Activated CD4-positive, alpha-beta T cell treated with anti-CD3 and anti-CD28 coated beads, Interleukin-2, amount 50 U/mL, for 48 hours (primary cell): ENCODE measurements around the gene TMEM214.

Experiments
- DNase-seq, 2 experiments: peaks; one replicate each; pipeline ENCODE4 v3.0.0-alpha.2; 2020

Gene TMEM214

GRCh38 chr2:27086724-27087593 lies 54.2 kb downstream of the TMEM214 start, which contains the start of gene KHK:
Gene KHK (plus strand): TSS chr2:27086772. CDS start chr2:27087260, 488 bp downstream.
- DNase-seq: peak; percentile 40 to 55

GRCh38 chr2:27087823-27088410 lies 55.2 kb downstream of the TMEM214 start:
- no peak for DNase-seq

DNA sequence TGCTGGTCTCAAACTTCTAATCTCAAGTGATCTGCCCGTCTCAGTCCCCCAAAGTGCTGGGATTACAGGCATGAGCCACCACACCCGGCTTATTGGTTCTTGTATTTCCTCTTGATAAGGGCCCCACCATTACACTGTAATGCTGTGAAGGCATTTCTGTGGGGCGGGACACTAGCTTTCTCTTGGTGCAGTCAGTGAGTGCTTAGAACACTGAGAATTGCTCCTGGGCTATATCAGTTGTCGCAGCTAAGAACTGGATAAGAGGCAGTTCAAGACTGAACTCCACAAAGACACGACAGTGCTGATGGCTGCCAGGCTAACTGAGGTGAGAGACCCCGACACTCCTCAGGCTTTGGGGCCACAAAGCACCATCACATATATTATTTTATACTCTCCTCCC lies 55.9 kb downstream of the TMEM214 start:
- no peak for DNase-seq

DNA sequence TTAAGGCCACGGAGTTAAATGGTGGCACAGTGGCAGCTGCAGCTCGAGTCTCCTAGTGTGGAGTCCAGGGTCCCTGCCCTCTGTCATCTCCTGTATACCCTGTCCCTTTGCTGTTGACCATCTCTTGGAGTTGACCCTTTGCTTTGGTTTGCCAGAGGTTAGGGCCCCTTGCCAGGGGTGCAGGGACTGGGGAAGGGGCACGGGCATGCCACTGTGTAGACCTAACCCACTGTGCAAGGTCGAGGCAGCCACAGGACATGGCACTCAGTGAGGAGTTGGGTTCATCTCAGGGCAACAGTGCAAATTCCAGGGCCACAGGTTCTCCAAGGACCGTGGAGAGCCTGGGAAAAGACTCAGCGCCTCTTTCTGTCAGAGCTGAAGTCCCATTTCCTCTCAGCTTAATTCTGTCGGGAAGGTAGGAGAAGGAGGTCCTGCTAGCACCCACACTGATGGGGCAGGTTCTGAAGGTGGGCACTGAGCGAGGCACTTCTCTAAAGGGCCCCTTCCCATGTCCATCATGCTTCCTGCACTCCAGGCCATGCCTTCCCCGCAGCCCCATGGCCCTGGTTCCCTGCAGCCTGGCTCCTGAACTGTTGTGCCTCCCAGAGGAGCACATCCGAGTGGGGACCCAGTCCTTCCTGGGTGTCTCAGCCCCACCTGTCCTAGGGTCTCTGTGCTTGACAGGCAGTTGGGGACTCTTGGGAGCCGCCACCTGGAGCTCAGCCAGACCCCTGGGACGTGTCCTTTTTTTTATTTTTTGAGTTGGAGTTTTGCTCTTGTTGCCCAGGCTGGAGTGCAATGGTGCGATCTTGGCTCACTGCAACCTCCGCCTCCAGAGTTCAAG lies 56.6 kb downstream of the TMEM214 start:
- no peak for DNase-seq
